Endothelial cell of umbilical vein (primary cell): ENCODE measurements around the gene GRID2IP. TPM values are rescaled to one million over a fixed set of nuclear protein-coding genes. Genes with fewer than 3 reads are reported as not detected.

Experiments
- BruUV-seq: library from RNA; stranded (reverse); fragments of 400-500 nt; replicated peaks from 2 replicates; lab custom pipeline; 2021; lab: Mats Ljungman, UMichigan
- CTCF ChIA-PET: fragments of 300-600, 350-600 bp; sonication (Branson Sonifier 250); formaldehyde crosslinking; loops from one replicate; lab custom pipeline; 2021; ENCODE audit warnings: antibody characterized with exemption, inconsistent platforms; lab: Charles Lee
- POLR2A ChIA-PET: fragments of 300-600, 350-600 bp; sonication (Branson Sonifier 250); formaldehyde crosslinking; loops from one replicate; lab custom pipeline; 2021; ENCODE audit warnings: antibody characterized with exemption, inconsistent platforms; lab: Charles Lee
- DNase-seq: peaks from one replicate; pipeline ENCODE4 v3.0.0-alpha.2; 2011; ENCODE audit warnings: low read depth, low spot score
- FAIRE-seq: peaks from 2 replicates; lab custom pipeline; 2011; peaks lifted over from hg19 to GRCh38; lab: Jason Lieb, UNC
- H2AFZ ChIP-seq: 2 replicates; pipeline ENCODE4 v1.6.0; 2012; ENCODE audit warnings: low read depth, low read length, control low read depth, inconsistent platforms
- H3K27ac ChIP-seq: 2 replicates; pipeline ENCODE4 v1.5.1; 2011; ENCODE audit warnings: low read depth, mild to moderate bottlenecking, control low read depth, low read length, moderate library complexity; ENCODE audit not compliant: insufficient read depth
- H3K27me3 ChIP-seq, 2 experiments: 2 replicates each; pipeline versions ENCODE4 v1.6.0 to v1.6.1; 2011; ENCODE audit warnings: low read length in 2 of 2, mixed read lengths in 1 of 2; ENCODE audit not compliant: control insufficient read depth in 2 of 2, insufficient read depth in 2 of 2
- H3K36me3 ChIP-seq, 2 experiments: 2 replicates in 1 of 2; 3 replicates in 1 of 2; pipeline ENCODE4 v1.5.1; 2011; ENCODE audit warnings: low read length in 2 of 2, mild to moderate bottlenecking in 1 of 2, moderate library complexity in 1 of 2; ENCODE audit not compliant: control insufficient read depth in 2 of 2, insufficient read depth in 2 of 2; ENCODE audit errors: extremely low read depth in 1 of 2
- H3K4me1 ChIP-seq: 3 replicates; pipeline ENCODE4 v1.5.1; 2011; ENCODE audit warnings: mild to moderate bottlenecking, low read length; ENCODE audit not compliant: control insufficient read depth, insufficient read depth; ENCODE audit errors: extremely low read depth
- H3K4me2 ChIP-seq: 2 replicates; pipeline ENCODE4 v1.6.1; 2011; ENCODE audit warnings: low read length, control low read depth, mixed read lengths; ENCODE audit not compliant: insufficient read depth
- H3K4me3 ChIP-seq, 3 experiments: fragments of 200-600 bp in 1 of 3; sonication (generic), shearing (Covaris generic) in 1 of 3; replicated peaks in 1 of 3; 2 replicates each; pipeline ENCODE4 v1.5.1; 2011 to 2016; ENCODE audit warnings: control low read depth in 3 of 3, low read length in 3 of 3, mild to moderate bottlenecking in 2 of 3, inconsistent platforms in 1 of 3, low read depth in 1 of 3, moderate library complexity in 1 of 3; ENCODE audit not compliant: insufficient read depth in 1 of 3
- H3K79me2 ChIP-seq: 2 replicates; pipeline ENCODE4 v1.6.0; 2012; ENCODE audit warnings: low read length, inconsistent platforms; ENCODE audit not compliant: control insufficient read depth, insufficient read depth
- H3K9ac ChIP-seq: replicated peaks from 2 replicates; pipeline ENCODE3; 2011; ENCODE audit warnings: low read length, control low read depth; ENCODE audit not compliant: insufficient read depth; ENCODE audit errors: extremely low read depth
- H3K9me1 ChIP-seq: replicated peaks from 3 replicates; pipeline ENCODE4 v1.6.0; 2011; ENCODE audit warnings: mild to moderate bottlenecking, low read length; ENCODE audit not compliant: control insufficient read depth, insufficient read depth; ENCODE audit errors: extremely low read depth
- H3K9me3 ChIP-seq: replicated peaks from 2 replicates; pipeline ENCODE4 v1.5.1; 2012; ENCODE audit warnings: low read length, inconsistent platforms; ENCODE audit not compliant: control insufficient read depth, insufficient read depth
- H4K20me1 ChIP-seq: replicated peaks from 2 replicates; pipeline ENCODE3; 2011; ENCODE audit warnings: mild to moderate bottlenecking, low read length; ENCODE audit not compliant: control insufficient read depth, insufficient read depth; ENCODE audit errors: extremely low read depth
- CTCF ChIP-seq, 2 donors: IDR thresholded peaks; 1 replicate in 1 of 2; 2 replicates in 1 of 2; pipeline ENCODE4 v1.5.1; 2011; ENCODE audit warnings: low read length in 2 of 2, mild to moderate bottlenecking in 2 of 2, moderate library complexity in 2 of 2, control low read depth in 1 of 2, inconsistent platforms in 1 of 2, low read depth in 1 of 2; ENCODE audit not compliant: insufficient read depth in 1 of 2; ENCODE audit errors: extremely low read depth in 1 of 2
- EZH2 ChIP-seq: IDR thresholded peaks from 2 replicates; pipeline ENCODE4 v1.6.1; 2012; ENCODE audit warnings: borderline replicate concordance, low read depth, mild to moderate bottlenecking, moderate library complexity, low read length, inconsistent platforms; ENCODE audit not compliant: severe bottlenecking
- FOS ChIP-seq: IDR thresholded peaks from 2 replicates; pipeline ENCODE4 v1.6.1; 2011; ENCODE audit warnings: mild to moderate bottlenecking, low read length, moderate library complexity, borderline replicate concordance; ENCODE audit not compliant: insufficient read depth
- GATA2 ChIP-seq: IDR thresholded peaks from 2 replicates; pipeline ENCODE4 v1.7.0; 2011; ENCODE audit warnings: low read depth, mild to moderate bottlenecking, moderate library complexity, mixed read lengths, low read length; ENCODE audit not compliant: insufficient read length, insufficient read depth
- JUN ChIP-seq: IDR thresholded peaks from 2 replicates; pipeline ENCODE4 v1.6.1; 2011; ENCODE audit warnings: borderline replicate concordance, low read depth; ENCODE audit not compliant: insufficient read length, insufficient read depth
- MYC ChIP-seq: IDR thresholded peaks from one replicate; pipeline ENCODE4 v1.6.1; 2011; ENCODE audit warnings: mild to moderate bottlenecking, low read depth, low read length
- POLR2A ChIP-seq: IDR thresholded peaks from 2 replicates; pipeline ENCODE4 v1.6.1; 2012; ENCODE audit warnings: low read depth, mild to moderate bottlenecking, control low read depth, low read length
- POLR2AphosphoS5 ChIP-seq: IDR thresholded peaks from 2 replicates; pipeline ENCODE4 v1.6.1; 2012; ENCODE audit warnings: low read depth, mild to moderate bottlenecking, control low read depth, low read length, moderate library complexity; ENCODE audit not compliant: insufficient read depth
- dilution Hi-C: fragments of 300-500 bp; cut with MboI; formaldehyde crosslinking; loops from one replicate; pipeline ENCODE4 v1.15.0; 2019; ENCODE audit warnings: low sequenced_read_pairs; ENCODE audit not compliant: extremely low pct_ligation_motif_present
- intact Hi-C: fragments of 100-400 bp; cut with micrococcal nuclease; formaldehyde crosslinking; loops from one replicate; pipeline ENCODE4 v1.10.0; 2022
- polyA plus RNA-seq, 4 experiments: library from polyadenylated mRNA; depleted of rRNA in 3 of 4; stranded (reverse) in 3 of 4; unstranded in 1 of 4; fragments of >200 nt; gene quantifications; 2 replicates each; pipeline versions ENCODE4 v1.2.1 to v1.2.3, GENCODE V29; 2011 to 2012; ENCODE audit warnings: missing spikeins in 1 of 4
- total RNA-seq: library from RNA; stranded (reverse); gene quantifications from 2 replicates; pipeline ENCODE4 v1.2.3, GENCODE V29; 2021
- TF ChIP-seq, protein P1 (sequence below): IDR thresholded peaks from 2 replicates; pipeline ENCODE4 v1.6.1; 2011; ENCODE audit not compliant: insufficient read depth, insufficient read length

GRID2IP gene
- total and polyA plus RNA-seq, 2 donors (not counting 3 experiments of a cell fraction or from before 2014, with no cell fraction given), result not detected

DNA sequence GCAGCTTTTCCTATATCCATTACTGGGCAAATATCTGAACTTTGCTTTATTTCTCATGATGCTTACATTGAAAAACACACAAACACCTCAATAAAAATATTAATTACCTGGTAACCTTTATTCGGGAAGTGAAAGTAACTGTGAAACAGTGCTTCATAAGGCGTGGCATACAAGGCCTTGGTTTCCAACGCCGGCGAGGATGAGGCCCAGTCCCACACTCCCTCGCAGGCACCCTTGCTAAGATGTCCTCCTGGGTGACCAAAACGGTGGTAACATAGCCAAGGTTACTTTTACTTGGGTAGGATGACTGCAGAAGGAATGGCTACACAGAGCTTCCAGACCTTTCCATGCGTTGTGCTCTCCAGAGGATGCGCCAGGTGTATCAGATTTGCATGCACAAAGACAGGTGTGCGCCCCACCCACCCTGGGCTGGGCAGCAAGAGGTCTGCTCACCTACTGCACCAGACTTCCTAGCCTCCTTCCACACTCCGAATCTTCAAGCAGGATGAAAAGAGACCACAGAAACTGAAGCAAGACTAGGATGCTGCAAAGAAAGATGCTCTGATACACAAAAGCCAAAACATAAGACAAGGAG, 90.2 kb downstream of the GRID2IP start:
- Histone ChIP-seq H3K27ac (no peak overlapping the region), H3K4me2 (no peak overlapping the region), H3K9me1 (no peaks in the 10 kb centered on the region), H3K4me1 (no peaks in the 10 kb centered on the region), H3K27me3 (no peaks in the 10 kb centered on the region), H3K4me3 (no peak overlapping the region), H4K20me1 (no peaks in the 10 kb centered on the region), H3K79me2 (no peaks in the 10 kb centered on the region), H3K9me3 (no peaks in the 10 kb centered on the region), H2AFZ (no peak overlapping the region), H3K36me3 (peaks cover 13 to 20% of the 10 kb centered on the region in 2 experiments), H3K9ac (no peak overlapping the region)
- ChIA-PET POLR2A (no interaction called here), CTCF (no interaction called here)
- intact Hi-C loops, result no loop called here
- DNase-seq (no peak), FAIRE-seq (no peak)
- BruUV-seq, result no TSS peak
- TF ChIP-seq CTCF (IDR thresholded peaks at IDR 0.05; ENCODE audit: extremely low read depth in 1 of 2, insufficient read depth in 1 of 2, low read depth in 1 of 2, low read length in 2 of 2) (no peak), JUN (no peak), FOS (no peak), POLR2AphosphoS5 (no peak), MYC (no peak), GATA2 (no peak), EZH2 (no peak), POLR2A (no peak)
- TF ChIP-seq, protein P1, sequence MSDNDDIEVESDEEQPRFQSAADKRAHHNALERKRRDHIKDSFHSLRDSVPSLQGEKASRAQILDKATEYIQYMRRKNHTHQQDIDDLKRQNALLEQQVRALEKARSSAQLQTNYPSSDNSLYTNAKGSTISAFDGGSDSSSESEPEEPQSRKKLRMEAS, result no peak
- dilution Hi-C loops, result no loop called here
